GM19397 (cell line): Measurements from ENCODE around the gene ZFAND3.

ENCODE experiments used
- ATAC-seq: cut with Tn5 transposase; IDR thresholded peaks from one replicate; pipeline ENCODE4 v1.9.1; 2021; ENCODE audit warnings: mild to moderate bottlenecking, moderate library complexity; ENCODE audit not compliant: unreplicated experiment

ZFAND3 gene

GRCh38 chr6:38146021-38146733 is 326.6 kb downstream of the ZFAND3 start:
- ATAC-seq: no peak

- no peak for ATAC-seq
Observed at GRCh38 chr6:38146734-38147027, 327.2 kb downstream of the ZFAND3 start.

- no peak for ATAC-seq
Observed at GRCh38 chr6:38148606-38149005, 329.1 kb downstream of the ZFAND3 start.

DNA sequence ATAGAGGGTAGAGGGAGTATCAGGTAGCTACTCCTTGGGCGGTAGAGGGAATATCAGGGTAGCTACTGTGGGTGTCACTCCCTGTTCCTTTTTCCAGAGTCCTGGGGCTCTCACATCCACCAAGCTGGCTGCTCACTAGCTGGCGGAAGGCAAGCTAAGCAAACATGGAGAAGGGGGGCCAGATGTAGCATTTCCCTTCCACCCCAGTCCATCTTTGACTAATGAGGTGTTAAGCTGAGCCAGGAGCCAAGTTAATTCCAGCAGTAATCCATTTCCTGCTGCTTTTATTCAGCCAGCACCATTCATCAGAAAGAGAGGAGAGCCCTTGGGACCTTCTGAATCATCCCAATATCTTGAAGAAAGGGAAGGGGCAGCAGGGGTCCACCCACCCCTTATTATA is 330.0 kb downstream of the ZFAND3 start:
- no peak for ATAC-seq

DNA sequence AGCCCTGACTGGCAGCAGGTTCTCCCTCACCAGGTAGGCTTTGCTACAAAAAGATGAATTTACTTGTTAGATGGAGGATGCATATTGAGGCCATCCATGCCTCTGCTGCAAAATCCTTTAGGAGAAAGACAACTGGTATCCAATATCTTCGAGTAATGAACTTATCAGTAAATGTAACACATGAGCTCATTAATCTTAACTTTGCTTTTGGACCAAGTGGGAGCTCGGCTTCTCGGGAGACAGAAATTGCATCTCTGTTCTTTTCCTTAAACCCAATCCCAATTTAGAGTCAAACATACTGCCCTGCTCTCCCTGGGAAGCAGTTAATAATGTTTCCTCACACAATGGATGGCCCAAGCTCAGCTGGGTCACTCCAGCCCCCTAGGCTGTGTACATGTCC is 330.5 kb downstream of the ZFAND3 start:
- no peak for ATAC-seq

GRCh38 chr6:38150681-38151296 is 331.3 kb downstream of the ZFAND3 start:
- no peak for ATAC-seq

DNA sequence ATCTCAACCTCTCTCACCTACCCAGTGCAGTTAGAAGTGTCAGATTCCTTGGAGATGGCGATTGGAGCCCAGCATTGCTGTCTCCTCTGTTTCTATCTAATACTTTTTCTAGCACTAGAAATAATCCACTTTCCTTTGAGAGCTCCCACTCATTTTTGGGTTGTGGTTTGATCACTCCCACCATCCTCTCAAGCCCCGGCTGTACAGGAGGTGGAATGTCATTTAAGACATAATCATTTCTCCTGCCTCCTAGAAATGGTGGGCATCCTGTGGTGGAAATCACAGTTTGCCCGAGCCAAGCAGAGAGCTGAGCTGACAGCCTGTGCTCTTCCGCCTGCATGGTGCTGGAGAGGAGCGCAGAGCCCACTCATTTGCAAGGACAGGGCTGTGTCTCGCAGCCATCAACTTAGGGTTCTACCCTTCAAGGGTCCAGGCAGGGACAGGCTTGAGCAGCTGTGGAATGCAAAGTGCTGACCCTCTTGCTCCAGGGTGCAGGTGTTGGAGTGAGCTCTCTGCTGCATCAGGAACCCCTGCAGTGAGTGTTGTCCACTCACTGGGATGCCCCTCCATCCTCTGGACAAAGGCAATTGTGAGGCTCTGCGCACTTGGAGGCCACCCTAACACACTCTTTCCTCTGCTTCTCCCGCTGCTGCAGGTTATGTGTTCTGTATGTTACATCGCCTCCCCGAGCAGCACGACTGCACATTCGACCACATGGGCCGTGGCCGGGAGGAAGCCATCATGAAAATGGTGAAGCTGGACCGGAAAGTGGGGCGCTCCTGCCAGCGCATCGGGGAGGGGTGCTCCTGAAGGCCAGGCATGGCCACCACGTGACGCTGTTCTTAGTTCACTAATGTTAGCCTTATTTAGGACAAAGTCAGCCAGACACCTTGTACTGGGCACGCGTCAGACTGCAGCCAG is 332.3 kb downstream of the ZFAND3 start:
- ATAC-seq: no peak

DNA sequence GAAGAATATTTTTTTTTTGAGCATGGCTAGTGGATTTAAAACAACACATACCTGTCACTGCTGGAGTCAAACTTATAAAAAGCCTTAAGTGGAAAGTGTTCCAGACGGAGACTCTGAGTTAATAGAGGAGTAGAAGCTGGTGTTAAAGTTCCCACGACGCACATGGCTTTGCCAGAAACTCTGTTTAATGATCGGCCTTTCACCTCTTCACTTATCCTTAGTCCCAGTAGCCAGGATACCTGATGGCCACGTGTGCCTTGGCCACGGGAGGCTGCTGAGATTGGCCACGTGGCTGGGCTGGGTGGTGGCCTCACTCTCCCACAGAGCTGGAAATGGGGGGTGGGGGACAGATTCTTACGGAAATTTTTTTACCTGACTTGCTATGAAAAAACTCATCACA is 333.1 kb downstream of the ZFAND3 start:
- no peak for ATAC-seq

- ATAC-seq: no peak
Observed at GRCh38 chr6:38153076-38153797, 333.7 kb downstream of the ZFAND3 start.

DNA sequence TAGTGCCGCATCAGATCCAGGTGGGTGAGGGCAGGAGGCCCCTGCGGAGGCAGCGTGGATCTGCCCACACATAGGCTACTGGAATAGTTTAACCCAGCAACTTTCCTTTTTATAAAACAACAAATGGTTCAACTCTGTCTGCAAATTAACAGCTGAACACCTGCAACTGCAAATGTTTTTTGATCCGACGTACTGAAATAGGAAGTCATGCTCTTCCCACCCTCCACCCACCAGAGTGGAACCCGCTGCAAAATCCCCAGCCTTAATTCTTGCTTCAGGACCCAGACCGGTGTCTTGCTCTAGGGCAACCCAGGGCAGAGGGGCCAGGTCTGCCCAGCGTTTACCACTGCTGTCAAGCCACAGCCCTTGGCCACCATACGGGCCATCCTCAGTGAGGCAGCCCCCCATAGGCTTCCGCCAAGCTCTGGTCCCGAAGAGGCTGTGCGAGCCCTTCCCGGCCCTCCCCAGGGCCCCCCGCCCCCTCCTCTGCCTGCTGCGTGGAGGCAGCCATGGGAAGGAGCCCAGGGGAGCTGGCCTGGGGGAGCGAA is 334.3 kb downstream of the ZFAND3 start:
- no peak for ATAC-seq

DNA sequence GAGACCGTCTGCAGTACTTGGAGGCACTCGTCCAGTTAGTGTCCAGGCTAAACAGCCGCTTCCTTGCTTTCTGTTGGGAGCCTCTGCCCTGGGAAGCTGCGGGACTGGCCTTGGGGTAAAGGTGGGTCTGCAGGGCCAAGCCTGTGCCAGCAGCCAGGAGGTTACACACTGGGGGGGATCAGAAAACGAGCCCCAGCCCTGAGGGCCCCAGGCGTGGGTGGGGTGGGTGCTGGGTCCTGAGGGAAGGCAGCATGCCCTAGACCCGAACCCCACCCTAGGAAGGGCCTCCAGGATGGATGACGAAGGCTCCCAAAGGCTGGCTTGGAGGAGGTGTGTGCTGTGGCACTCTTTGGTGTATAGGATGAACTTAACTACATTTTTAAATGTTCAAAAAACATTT is 335.2 kb downstream of the ZFAND3 start:
- no peak for ATAC-seq

DNA sequence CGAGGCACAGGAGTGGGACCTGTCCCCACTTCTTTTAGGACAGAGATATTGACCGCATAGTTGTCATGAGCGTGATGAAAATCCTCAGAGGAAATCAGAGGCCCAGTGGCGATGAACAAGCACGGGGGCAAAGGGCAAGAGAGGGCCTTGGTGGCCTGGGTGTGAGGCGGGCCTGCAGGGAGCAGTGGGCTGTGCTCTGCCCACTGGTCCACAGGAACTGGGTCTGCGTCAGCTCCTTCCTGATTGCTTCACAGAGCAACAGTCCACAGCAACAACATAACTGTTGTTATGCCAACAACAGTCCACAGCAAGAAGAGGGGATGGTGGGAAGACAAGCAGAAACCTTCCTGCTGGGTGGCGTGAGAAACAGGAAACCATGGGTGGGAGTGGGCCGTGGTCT is 335.6 kb downstream of the ZFAND3 start:
- no peak for ATAC-seq

GRCh38 chr6:38155621-38156204 is 336.2 kb downstream of the ZFAND3 start:
- no peak for ATAC-seq

DNA sequence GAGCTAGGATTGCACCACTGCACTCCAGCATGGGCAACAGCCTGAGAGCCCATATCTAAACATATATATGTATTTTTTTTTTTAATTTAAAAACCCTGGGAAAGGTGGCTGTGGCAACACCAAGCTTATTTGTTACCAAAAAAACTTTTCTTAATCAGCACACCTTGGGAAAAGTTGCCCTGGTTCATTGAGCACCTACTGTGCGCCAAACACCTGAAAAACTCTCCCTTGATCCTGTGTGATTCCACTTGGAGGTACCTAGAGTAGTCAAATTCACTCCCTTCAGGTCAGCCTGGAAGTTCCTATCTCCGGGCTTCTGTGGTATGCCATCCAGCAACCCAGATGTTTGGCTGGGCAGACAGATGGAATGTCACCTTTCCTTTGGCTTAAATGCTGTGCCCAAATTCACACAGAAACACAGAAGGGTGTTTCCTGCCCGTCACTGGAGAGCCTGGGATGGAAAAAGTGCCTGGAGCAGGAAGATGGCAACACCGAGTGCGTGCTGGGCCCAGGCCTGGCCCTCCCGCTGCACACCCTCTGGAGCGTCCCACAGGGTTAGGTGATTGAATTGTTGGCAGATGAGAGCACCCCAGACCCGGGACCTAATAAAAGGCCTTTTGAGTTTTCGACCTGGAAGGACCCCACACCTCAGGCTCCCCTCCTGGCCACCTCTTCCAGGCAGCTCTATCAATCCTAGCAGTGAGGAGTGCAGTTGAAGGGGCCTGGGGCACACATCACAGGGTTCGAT is 337.5 kb downstream of the ZFAND3 start:
- no peak for ATAC-seq

DNA sequence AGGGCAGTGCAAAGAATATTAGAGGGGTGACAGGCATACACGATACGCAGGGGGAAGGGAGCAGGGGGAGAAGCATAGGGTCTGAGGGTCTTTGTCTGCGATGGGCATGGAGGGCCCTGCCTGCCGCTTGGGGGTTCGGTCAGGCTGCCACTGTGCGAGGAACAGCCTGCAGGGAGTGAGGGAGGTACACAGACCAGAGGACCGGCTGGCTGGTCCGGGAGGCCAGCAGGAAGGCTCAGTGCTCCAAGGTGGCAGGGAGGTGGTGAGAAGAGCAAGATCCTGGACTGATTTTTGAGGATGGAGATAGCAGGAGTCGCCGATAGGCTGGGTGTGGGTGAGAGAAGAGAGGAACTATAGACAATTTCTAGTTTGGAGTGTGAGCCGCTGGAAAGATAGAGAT is 338.4 kb downstream of the ZFAND3 start:
- no peak for ATAC-seq

DNA sequence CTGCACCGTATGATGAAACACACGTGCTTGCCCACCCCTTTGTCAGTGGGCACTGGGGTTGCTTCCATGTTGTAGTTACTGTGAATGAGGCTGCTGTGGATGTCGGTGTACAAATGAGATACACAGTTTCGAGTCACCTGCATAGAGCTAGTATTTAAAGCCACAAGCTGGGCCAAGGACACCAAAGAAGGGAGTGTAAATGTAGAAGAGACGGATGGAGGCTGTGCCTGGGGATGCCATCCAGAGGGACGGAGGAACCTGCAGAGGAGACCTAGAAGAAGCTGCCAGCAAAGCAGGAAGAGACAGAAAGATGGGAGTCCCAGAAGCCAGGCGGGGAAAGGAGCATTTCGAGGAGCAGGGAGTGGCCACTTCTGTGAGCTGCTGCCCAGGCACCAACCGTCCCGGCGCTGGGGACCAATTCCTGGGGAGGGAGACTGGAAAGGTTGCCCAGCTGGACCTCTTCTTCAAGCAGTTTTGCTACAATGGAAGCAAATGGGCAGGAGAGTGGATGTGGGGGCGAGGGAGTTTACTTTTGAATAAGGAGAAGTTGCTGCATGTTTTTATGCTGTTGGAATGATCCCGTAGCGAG is 339.3 kb downstream of the ZFAND3 start:
- ATAC-seq: no peak

DNA sequence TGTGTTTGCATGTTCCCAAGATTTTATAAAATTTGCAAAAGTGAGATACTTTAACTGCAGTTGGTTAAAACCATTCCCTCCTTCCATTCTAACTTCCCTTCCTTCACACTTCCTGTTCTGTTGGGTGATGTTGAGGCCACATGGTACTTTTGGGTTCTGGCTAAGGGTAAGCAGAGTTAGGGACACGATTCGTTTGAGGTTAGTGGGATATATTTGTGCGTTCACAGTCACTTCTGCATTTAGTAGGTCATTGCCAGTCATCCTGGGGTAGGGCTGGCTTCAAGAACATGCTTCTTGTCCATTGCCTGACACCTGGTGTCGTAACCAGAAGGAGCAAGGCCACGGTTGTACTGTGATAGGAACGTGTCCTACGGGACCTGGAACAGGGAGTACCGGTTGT is 340.1 kb downstream of the ZFAND3 start:
- no peak for ATAC-seq

- ATAC-seq: no peak
Observed at GRCh38 chr6:38160831-38161230, 341.3 kb downstream of the ZFAND3 start.

- no peak for ATAC-seq
Observed at GRCh38 chr6:38161331-38161730, 341.8 kb downstream of the ZFAND3 start.
